T-helper 1 cell treated with Interleukin-12 subunit alpha and Interleukin-12 subunit beta and Interleukin-4 antibody, amounts not matched to agents 30 μg/mL and 1 μg/mL, for 36 hours (primary cell): Measurements from ENCODE around the gene GPBP1L1.
"Not testable (repeated sequence)": the region's sequence is repeated elsewhere in the genome, so short reads cannot be mapped to it uniquely, and the experiment has no call there.

Source experiments
- H3K27ac Mint-ChIP-seq: one replicate; pipeline ENCODE4 v1.8.0; 2021; ENCODE audit warnings: mild to moderate bottlenecking, mixed read lengths
- H3K27me3 Mint-ChIP-seq: one replicate; pipeline ENCODE4 v1.8.0; 2021; ENCODE audit warnings: low read depth, mixed read lengths
- H3K36me3 Mint-ChIP-seq: one replicate; pipeline ENCODE4 v1.8.0; 2021; ENCODE audit warnings: low read depth, mixed read lengths
- H3K4me1 Mint-ChIP-seq: one replicate; pipeline ENCODE4 v1.8.0; 2021; ENCODE audit warnings: low read depth, mixed read lengths
- H3K4me3 Mint-ChIP-seq: one replicate; pipeline ENCODE4 v1.8.0; 2021; ENCODE audit warnings: mild to moderate bottlenecking, moderate library complexity, mixed read lengths
- H3K9me3 Mint-ChIP-seq: one replicate; pipeline ENCODE4 v1.8.0; 2021; ENCODE audit warnings: mixed read lengths

GPBP1L1 gene

DNA sequence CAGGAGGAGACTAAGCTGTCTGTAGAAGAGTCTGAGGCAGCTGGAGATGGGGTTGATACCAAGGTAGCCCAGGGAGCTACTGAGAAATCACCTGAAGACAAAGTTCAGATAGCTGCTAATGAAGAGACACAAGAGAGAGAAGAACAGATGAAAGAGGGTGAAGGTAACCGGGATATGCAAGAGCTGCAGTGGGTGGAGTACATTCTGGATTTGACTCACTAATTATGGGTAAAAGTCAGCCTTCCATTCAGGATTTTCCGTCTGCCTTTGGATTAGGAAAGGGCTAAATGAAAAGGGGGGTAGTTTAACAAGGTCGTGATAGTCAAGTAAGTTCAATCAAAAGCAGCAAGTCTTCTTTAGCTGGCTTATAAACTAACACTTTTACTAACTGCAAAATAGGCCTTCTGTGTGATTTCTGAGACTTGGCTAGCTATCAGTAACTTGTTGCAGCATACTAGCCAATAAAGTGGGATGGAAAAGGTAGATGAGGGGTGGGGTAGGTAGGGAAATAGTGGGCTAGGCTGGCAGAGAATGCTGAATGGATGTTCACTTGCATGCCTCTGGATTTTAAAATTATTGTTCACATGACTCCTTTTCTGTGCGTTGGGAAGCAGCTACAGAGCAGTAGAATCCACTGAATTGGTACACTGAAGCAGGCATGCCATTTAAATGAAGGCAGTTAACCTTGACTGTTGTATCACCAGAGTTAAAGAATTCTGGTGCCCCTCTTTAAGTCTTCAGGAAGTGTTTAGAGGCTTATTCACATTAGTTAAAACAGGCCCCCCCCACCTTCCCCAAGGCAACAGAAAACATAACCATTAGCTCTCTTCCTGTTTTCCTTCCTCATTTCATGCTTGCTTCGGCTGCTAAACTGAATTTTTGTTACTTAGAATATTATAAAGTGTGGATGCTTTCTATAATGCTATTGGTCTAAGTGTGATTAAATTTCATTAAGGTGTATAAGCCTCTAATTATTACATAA, 77.9 kb downstream of the GPBP1L1 start:
- peaks cover 44% of the 10 kb centered on the region for H3K36me3 Mint-ChIP-seq
- no peaks in the 10 kb centered on the region for H3K27me3 Mint-ChIP-seq
- peaks cover 22% of the 10 kb centered on the region for H3K4me1 Mint-ChIP-seq
- no peaks in the 10 kb centered on the region for H3K9me3 Mint-ChIP-seq
- peak overlapping the region; percentile 41 for H3K27ac Mint-ChIP-seq
- no peak overlapping the region for H3K4me3 Mint-ChIP-seq

DNA sequence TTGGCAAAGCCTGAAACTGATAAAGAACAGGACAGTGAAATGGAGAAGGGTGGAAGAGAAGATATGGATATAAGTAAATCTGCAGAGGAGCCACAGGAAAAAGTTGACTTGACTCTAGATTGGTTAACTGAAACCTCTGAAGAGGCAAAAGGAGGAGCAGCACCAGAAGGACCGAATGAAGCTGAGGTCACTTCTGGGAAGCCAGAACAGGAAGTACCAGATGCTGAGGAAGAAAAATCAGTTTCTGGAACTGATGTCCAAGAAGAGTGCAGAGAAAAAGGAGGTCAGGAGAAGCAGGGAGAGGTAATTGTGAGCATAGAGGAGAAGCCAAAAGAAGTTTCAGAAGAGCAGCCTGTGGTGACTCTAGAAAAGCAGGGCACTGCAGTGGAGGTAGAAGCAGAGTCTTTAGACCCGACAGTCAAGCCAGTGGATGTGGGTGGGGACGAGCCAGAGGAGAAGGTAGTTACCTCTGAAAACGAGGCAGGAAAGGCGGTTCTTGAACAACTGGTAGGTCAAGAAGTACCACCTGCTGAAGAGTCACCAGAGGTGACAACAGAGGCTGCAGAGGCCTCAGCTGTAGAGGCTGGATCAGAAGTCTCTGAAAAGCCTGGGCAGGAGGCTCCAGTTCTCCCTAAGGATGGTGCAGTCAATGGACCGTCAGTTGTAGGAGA, 78.8 kb downstream of the GPBP1L1 start:
- Mint-ChIP-seq H3K9me3 (no peaks in the 10 kb centered on the region), H3K36me3 (peaks cover 39% of the 10 kb centered on the region), H3K4me1 (peaks cover 20% of the 10 kb centered on the region), H3K4me3 (no peak overlapping the region), H3K27me3 (no peaks in the 10 kb centered on the region), H3K27ac (peak overlapping the region; percentile 86)

DNA sequence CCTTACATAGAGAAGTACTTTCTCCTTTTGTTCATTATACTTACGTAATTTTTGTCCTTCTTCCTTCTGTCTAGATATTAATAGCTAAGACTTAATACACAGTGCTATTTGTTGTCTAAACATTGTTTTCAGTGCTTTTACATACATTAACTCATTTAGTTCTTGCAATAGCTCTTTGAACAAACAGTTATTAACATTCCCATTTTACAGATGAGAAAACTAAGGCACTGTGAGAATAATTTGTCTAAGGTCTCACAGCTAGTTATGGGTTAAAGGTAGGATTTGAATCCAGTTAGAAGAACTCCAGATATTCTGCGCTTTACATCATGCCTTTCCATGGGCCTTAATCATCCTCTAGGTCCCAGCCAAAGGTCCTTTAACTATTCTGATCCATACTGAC, 82.1 kb downstream of the GPBP1L1 start:
- H3K36me3 Mint-ChIP-seq = peaks cover 37% of the 10 kb centered on the region
- peaks cover 39% of the 10 kb centered on the region for H3K4me1 Mint-ChIP-seq
- no peaks in the 10 kb centered on the region for H3K27me3 Mint-ChIP-seq
- no peaks in the 10 kb centered on the region for H3K9me3 Mint-ChIP-seq
- no peak overlapping the region for H3K4me3 Mint-ChIP-seq
- H3K27ac Mint-ChIP-seq = no peak overlapping the region

DNA sequence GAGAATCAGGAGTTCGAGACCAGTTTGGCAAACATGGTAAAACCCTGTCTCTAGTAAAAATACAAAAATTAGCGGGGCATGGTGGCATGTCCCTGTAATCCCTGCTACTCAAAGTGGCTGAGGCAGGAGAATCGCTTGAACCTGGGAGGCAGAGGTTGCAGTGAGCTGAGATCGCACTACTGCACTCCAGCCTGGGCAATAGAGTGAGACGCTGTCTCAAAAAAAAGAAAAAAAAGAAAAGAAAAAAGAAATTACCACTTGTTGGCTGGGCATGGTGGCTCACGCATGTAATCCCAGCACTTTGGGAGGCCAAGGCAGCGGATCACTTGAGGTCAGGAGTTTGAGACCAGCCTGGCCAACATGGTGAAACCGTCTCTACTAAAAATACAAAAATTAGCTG, 89.6 kb downstream of the GPBP1L1 start:
- Mint-ChIP-seq H3K4me1 (peaks cover 38% of the 10 kb centered on the region), H3K36me3 (peaks cover 16% of the 10 kb centered on the region)
- not testable (repeated sequence) for H3K27me3 Mint-ChIP-seq, H3K27ac Mint-ChIP-seq, H3K9me3 Mint-ChIP-seq, H3K4me3 Mint-ChIP-seq

DNA sequence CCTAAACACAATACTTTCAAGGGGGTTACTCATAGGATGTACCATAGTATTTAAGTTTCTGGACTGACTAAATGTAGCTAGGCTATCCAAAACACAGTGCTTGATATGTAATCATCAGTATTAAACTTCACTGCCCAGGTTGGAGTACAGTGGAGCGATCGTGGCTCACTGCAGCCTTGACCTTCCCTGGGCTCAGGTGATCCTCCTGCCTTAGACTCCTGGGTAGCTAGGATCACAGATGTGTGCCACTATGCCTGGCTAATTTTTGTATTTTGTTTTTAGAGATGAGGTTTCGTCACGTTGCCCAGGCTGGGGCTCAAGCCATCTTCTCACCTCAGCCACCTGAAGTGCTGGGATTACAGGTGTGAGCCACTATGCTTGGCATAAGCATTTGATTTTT, 91.9 kb downstream of the GPBP1L1 start:
- Mint-ChIP-seq H3K4me3 (no peak overlapping the region), H3K4me1 (peaks cover 20% of the 10 kb centered on the region), H3K9me3 (no peaks in the 10 kb centered on the region), H3K27me3 (no peaks in the 10 kb centered on the region), H3K27ac (no peak overlapping the region), H3K36me3 (peaks cover 15% of the 10 kb centered on the region)

DNA sequence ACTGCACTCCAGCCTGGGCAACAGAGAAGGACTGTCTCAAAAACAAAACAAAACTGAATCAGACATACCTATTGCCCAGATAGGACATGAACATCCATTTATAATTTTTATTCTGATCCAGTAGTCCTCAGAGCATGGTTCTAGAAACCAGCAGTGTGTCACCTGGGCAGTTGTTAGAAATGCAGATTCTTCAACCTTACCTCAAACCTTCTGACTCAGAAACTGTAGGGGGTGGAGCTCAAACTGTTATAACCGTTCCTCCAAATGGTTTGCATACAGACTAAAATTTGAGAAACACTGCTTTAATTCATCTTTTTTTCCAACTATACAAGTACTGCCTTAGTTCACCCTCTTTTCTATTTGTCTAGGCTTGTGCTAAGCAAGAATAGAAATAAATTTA, 96.5 kb downstream of the GPBP1L1 start:
- H3K4me3 Mint-ChIP-seq = no peak overlapping the region
- no peak overlapping the region for H3K27ac Mint-ChIP-seq
- peaks cover 8% of the 10 kb centered on the region for H3K36me3 Mint-ChIP-seq
- H3K4me1 Mint-ChIP-seq = peaks cover 22% of the 10 kb centered on the region
- no peaks in the 10 kb centered on the region for H3K9me3 Mint-ChIP-seq
- H3K27me3 Mint-ChIP-seq = no peaks in the 10 kb centered on the region

DNA sequence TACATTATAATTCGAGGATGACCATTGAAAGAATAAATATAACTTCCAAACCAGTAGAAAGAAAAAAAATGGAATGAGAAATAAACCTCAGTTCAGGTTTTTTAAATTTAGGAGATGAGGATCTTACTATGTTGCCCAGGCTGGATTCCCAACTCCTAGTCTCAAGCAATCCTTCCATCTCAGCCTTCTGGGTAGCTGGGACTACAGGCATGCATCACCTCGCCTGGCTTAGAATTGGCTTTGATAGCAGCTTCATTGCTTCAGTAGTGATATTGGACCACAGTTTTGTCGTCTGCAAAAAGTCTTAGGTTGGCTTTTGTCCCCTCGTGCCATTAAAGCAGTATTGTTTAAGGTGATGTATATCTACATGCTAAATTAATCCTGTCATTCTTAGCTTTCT, 99.6 kb downstream of the GPBP1L1 start:
- Mint-ChIP-seq H3K36me3 (peaks cover 10% of the 10 kb centered on the region), H3K27me3 (no peaks in the 10 kb centered on the region), H3K27ac (peak overlapping the region; percentile 90), H3K4me1 (peaks cover 29% of the 10 kb centered on the region), H3K4me3 (peak overlapping the region; percentile 100), H3K9me3 (no peaks in the 10 kb centered on the region)

DNA sequence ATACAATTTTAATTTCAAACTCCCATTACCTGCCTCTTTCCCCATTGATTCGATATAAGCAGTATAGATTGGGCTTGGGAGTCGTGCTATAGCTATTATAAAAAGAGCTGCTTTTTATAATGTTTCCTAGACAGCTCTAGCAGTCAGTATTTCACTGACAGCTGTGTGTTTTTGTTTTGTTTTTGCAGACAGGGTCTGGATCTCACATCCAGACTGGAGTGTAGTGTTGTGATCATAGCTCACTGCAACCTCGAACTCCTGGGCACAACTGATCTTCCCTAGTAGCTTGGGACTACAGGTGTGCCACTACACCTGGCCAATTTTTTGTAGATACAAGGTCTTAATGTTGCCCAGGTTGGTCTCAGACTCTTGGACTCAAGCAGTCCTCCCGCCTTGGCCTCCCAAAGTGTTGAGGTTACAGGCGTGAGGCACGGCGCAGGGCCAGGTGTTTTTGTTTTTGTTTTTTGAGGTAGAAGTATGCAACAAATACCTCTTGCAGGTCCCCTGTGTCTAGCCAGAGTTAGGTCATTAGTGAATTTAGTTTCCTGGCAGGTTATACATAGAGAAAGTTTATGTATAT, 100.7 kb downstream of the GPBP1L1 start:
- Mint-ChIP-seq H3K36me3 (peaks cover 6% of the 10 kb centered on the region), H3K4me3 (peak overlapping the region; percentile 100), H3K4me1 (peaks cover 29% of the 10 kb centered on the region), H3K9me3 (no peaks in the 10 kb centered on the region), H3K27me3 (no peaks in the 10 kb centered on the region), H3K27ac (peak overlapping the region; percentile 84)

DNA sequence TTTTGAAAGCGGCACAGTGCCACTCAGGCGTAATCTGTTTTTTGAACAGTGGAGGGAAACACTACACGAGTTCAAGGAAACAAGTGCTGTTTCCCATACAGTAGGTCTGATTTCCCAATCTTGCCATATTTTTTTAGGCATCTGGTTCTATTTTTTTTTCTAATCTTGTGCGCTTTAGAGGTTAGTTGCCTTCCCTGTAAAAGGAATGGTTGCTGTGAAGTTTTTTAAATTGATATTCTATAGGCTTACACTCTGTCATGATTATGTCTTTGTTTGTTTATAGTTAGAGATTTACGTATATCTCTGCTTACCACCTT, 101.3 kb downstream of the GPBP1L1 start:
- Mint-ChIP-seq H3K27ac (peak overlapping the region; percentile 84), H3K4me1 (peaks cover 29% of the 10 kb centered on the region), H3K4me3 (peak overlapping the region; percentile 100), H3K36me3 (peaks cover 6% of the 10 kb centered on the region), H3K9me3 (no peaks in the 10 kb centered on the region), H3K27me3 (no peaks in the 10 kb centered on the region)

DNA sequence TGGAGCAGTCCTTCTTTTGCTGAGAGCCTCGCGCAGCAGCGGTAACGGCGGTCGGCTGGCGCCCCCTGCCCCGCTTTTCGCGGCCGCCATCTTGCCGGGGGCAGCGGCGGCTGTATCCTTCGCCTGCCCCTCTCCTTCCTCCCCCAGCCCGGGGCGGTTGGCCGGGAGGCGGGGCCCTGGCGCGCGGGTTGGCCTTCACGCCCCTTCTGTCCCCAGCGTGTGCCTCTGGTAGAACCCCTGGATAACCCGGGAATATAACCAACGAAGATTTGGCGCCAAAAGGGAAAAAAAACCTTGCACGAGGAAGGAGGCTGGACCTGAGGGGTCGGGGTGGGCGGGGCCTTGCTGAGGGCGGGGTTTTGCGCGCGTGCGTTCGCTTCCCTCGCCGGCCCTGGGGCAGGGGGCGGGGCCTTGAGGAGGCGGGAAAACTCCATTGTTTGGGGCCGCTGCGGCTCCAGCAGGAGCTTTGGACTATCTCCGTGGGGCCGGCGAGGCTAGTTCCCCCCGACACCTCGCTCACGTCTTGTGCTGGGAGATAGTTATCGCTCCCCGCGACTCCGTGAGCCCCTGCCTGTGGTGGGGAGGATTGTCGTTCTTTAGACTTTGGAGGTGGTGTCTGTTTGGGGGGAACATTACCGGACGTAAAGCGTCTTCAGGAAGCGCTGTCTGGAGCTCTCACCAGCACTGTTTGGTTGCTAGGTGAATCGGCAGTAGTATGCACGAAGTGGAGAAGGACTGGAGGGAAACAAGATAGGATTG, 101.8 kb downstream of the GPBP1L1 start:
- H3K27ac Mint-ChIP-seq = peak overlapping the region; percentile 99
- H3K4me1 Mint-ChIP-seq = peaks cover 29% of the 10 kb centered on the region
- no peaks in the 10 kb centered on the region for H3K9me3 Mint-ChIP-seq
- peak overlapping the region; percentile 100 for H3K4me3 Mint-ChIP-seq
- H3K27me3 Mint-ChIP-seq = no peaks in the 10 kb centered on the region
- peaks cover 6% of the 10 kb centered on the region for H3K36me3 Mint-ChIP-seq

DNA sequence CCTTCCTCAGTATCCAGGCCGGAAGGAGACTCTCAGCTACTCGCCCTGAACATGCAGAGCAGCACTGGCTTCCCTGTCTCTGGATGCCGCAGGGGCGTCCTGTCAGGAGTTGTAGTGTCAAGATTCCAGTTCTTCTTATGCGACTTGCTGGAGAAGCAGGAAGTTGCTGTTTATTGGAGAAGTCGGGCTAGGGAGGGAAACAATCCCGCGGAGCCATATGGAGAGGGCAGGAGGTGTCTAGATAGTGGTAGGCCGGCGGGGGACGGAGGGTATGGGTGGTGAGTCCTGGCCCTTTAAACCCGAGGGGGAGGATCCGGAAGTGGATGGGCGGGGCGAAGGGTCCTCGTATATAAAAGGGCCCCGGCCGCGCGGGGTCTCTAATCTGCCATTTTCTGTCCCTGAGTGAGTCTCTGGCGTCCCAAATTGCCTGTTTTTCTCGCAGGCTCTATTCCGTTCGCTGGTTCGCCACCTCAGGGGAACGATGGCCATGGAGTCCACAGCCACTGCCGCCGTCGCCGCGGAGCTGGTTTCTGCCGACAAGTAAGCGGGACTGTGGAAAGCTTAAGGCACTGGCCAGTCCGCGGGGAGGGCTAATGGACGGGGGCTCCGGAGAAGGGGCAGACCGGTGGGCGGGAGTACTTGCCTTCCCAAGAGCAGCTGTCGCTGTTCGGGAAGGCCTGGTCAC, 102.5 kb downstream of the GPBP1L1 start, which contains the start of gene NASP:
Gene NASP (plus strand): TSS at position 376 of the 685 bp plus-strand sequence. CDS start 106 bp downstream, at position 482.
- no peaks in the 10 kb centered on the region for H3K27me3 Mint-ChIP-seq
- no peaks in the 10 kb centered on the region for H3K9me3 Mint-ChIP-seq
- peaks cover 29% of the 10 kb centered on the region for H3K4me1 Mint-ChIP-seq
- H3K36me3 Mint-ChIP-seq = peaks cover 6% of the 10 kb centered on the region
- peak within 1 kb of the TSS; percentile 99 for H3K27ac Mint-ChIP-seq
- peak within 1 kb of the TSS; percentile 100 for H3K4me3 Mint-ChIP-seq

DNA sequence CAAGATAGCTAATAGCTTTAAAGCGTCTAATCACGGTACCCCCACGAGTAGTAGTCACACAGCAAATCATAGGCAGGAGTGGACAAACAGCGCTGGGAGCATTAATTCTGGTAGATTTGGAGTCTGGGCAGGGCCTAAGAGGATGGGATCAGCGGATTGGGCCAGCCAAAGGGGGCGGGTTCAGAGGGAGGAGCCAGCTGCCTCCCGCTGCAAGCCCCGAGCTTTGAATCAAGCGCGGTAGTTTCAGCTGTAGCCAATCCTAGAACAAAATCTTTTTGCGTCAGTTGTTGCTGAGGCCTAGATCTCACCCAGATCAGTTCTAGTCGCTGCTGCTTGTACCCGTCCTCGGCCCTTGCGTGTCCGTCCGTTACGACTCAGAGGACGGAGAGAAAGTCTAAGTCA, 103.1 kb downstream of the GPBP1L1 start:
- Mint-ChIP-seq H3K9me3 (no peaks in the 10 kb centered on the region), H3K4me3 (peak overlapping the region; percentile 100), H3K27me3 (no peaks in the 10 kb centered on the region), H3K36me3 (peaks cover 6% of the 10 kb centered on the region), H3K27ac (peak overlapping the region; percentile 99), H3K4me1 (peaks cover 29% of the 10 kb centered on the region)
